Caco-2 (cell line): ENCODE results near the gene KRT25. TPM values are rescaled to one million over a fixed set of nuclear protein-coding genes. Genes with fewer than 3 reads are reported as not detected.

ENCODE experiments used
- BruUV-seq: library from RNA; stranded (reverse); fragments of 400-500 nt; replicated peaks from 2 replicates; lab custom pipeline; 2021; lab: Mats Ljungman, UMichigan
- CTCF ChIA-PET: fragments of 300-600 bp; sonication (Branson Sonifier 250); formaldehyde crosslinking; loops from one replicate; lab custom pipeline; 2022; ENCODE audit warnings: antibody characterized with exemption; lab: Charles Lee
- POLR2A ChIA-PET: fragments of 300-600 bp; sonication (Branson Sonifier 250); formaldehyde crosslinking; loops from one replicate; lab custom pipeline; 2022; ENCODE audit warnings: antibody characterized with exemption; lab: Charles Lee
- DNase-seq, 2 experiments: peaks; one replicate each; pipeline versions ENCODE4 v3.0.0 to v3.0.0-alpha.2; 2020 to 2022
- H3K27me3 ChIP-seq: replicated peaks from 2 replicates; pipeline ENCODE4 v1.6.0; 2011; ENCODE audit warnings: low read length; ENCODE audit not compliant: control insufficient read depth, insufficient read depth
- H3K36me3 ChIP-seq: 2 replicates; pipeline ENCODE4 v1.5.1; 2011; ENCODE audit warnings: low read length; ENCODE audit not compliant: control insufficient read depth, insufficient read depth
- H3K4me1 ChIP-seq: fragments of 250-450 bp; sonication (Bioruptor Pico); 2 replicates; pipeline ENCODE4 v1.5.1; 2020; ENCODE audit warnings: mild to moderate bottlenecking
- H3K4me3 ChIP-seq: 2 replicates; pipeline ENCODE4 v1.5.1; 2011; ENCODE audit warnings: low read depth, mild to moderate bottlenecking, control low read depth, low read length
- H3K9me3 ChIP-seq: fragments of 250-450 bp; sonication (Bioruptor Pico); 2 replicates; pipeline ENCODE4 v1.5.1; 2020; ENCODE audit warnings: mild to moderate bottlenecking, moderate library complexity
- H3K27ac Mint-ChIP-seq: one replicate; pipeline ENCODE4 v1.8.0; 2022; ENCODE audit warnings: mixed read lengths; ENCODE audit not compliant: unreplicated experiment
- H3K27me3 Mint-ChIP-seq: one replicate; pipeline ENCODE4 v1.8.0; 2022; ENCODE audit warnings: mixed read lengths; ENCODE audit not compliant: insufficient read depth, unreplicated experiment
- H3K36me3 Mint-ChIP-seq: one replicate; pipeline ENCODE4 v1.8.0; 2022; ENCODE audit warnings: mild to moderate bottlenecking, mixed read lengths; ENCODE audit not compliant: insufficient read depth, unreplicated experiment
- H3K4me1 Mint-ChIP-seq: one replicate; pipeline ENCODE4 v1.8.0; 2022; ENCODE audit warnings: low read depth, mixed read lengths; ENCODE audit not compliant: unreplicated experiment
- H3K4me3 Mint-ChIP-seq: one replicate; pipeline ENCODE4 v1.8.0; 2022; ENCODE audit warnings: mild to moderate bottlenecking, moderate library complexity, mixed read lengths; ENCODE audit not compliant: unreplicated experiment
- H3K9me3 Mint-ChIP-seq: one replicate; pipeline ENCODE4 v1.8.0; 2022; ENCODE audit warnings: mixed read lengths; ENCODE audit not compliant: unreplicated experiment
- intact Hi-C: fragments of 100-400 bp; cut with micrococcal nuclease; formaldehyde crosslinking; loops from one replicate; pipeline ENCODE4 v1.10.0; 2022; ENCODE audit not compliant: unreplicated experiment
- total RNA-seq: library from RNA; stranded (reverse); gene quantifications from 2 replicates; pipeline ENCODE4 v1.2.3, GENCODE V29; 2022
- TF ChIP-seq, protein P1 (sequence below), 2 experiments: fragments of 200-600 bp in 1 of 2; IDR thresholded peaks; 1 replicate in 1 of 2; 2 replicates in 1 of 2; pipeline versions ENCODE4 v1.5.1 to v1.8.0; 2011 to 2022; ENCODE audit warnings: antibody characterized with exemption in 1 of 2, control low read depth in 1 of 2, inconsistent platforms in 1 of 2, low read depth in 1 of 2, low read length in 1 of 2, mild to moderate bottlenecking in 1 of 2, moderate library complexity in 1 of 2; ENCODE audit not compliant: insufficient read depth in 1 of 2, severe bottlenecking in 1 of 2, unreplicated experiment in 1 of 2

Gene KRT25
- total RNA-seq, 1 experiment from 2014 or later, result not detected

DNA sequence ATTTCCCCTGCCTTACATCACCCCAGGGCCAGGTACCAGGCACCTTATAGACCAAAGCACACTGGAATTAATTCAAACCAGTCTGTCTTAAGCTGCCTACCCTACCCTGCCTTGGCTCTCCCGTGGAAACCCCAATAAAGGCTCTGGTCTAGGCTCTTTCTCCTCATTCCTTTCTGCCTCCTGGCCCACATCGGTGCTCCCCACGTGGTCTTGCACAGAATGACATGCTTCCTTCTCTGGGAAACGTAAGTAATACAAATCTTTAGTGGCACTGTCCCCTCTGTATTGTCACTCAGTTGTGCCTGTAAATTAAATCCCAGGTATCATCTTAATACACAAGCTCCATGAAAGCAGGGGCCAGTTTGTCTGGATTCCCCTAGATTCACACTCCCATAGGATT lies 16.6 kb downstream of the KRT25 start:
- Mint-ChIP-seq H3K27ac (no peak overlapping the region), H3K27me3 (peaks cover 16% of the 10 kb centered on the region), H3K36me3 (no peaks in the 10 kb centered on the region), H3K4me1 (no peaks in the 10 kb centered on the region), H3K4me3 (no peak overlapping the region), H3K9me3 (peaks cover 10% of the 10 kb centered on the region)
- H3K36me3 ChIP-seq, result no peaks in the 10 kb centered on the region
- peak in 1 of 2 experiments; percentile 8 for DNase-seq
- BruUV-seq, result no TSS peak
- H3K27me3 ChIP-seq, result no peaks in the 10 kb centered on the region; the same call in 1 of the 2 replicates
- ChIA-PET CTCF (no interaction called here), POLR2A (no interaction called here)
- H3K4me1 ChIP-seq, result no peaks in the 10 kb centered on the region
- H3K4me3 ChIP-seq, result no peak overlapping the region
- H3K9me3 ChIP-seq, result no peaks in the 10 kb centered on the region
- intact Hi-C loops, result no loop called here
- TF ChIP-seq, protein P1, sequence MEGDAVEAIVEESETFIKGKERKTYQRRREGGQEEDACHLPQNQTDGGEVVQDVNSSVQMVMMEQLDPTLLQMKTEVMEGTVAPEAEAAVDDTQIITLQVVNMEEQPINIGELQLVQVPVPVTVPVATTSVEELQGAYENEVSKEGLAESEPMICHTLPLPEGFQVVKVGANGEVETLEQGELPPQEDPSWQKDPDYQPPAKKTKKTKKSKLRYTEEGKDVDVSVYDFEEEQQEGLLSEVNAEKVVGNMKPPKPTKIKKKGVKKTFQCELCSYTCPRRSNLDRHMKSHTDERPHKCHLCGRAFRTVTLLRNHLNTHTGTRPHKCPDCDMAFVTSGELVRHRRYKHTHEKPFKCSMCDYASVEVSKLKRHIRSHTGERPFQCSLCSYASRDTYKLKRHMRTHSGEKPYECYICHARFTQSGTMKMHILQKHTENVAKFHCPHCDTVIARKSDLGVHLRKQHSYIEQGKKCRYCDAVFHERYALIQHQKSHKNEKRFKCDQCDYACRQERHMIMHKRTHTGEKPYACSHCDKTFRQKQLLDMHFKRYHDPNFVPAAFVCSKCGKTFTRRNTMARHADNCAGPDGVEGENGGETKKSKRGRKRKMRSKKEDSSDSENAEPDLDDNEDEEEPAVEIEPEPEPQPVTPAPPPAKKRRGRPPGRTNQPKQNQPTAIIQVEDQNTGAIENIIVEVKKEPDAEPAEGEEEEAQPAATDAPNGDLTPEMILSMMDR (IDR thresholded peaks at IDR 0.05; ENCODE audit: insufficient read depth in 1 of 2, low read depth in 1 of 2, low read length in 1 of 2, severe bottlenecking in 1 of 2, unreplicated experiment in 1 of 2), result no peak

DNA sequence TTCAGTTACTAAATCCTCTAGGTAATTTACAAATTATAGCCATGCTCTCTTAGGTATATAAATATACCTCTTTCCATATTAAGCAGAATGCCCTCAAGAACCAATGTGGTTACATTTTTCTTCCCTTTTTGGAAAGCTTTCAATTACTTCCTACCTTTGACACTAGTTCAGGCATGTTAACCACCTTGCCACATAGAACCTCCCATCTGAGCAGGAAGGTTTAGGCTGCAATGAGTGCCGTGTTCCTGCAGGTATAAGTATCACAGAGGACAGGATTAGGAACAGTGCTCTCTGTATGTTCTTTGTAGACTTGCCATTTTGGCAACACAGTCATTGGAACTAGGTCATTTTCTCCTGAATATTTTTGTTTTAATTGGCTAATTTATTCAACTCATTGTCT lies 20.1 kb downstream of the KRT25 start:
- no peak overlapping the region for H3K4me3 Mint-ChIP-seq
- DNase-seq, result no peak
- no peaks in the 10 kb centered on the region for H3K4me1 Mint-ChIP-seq
- intact Hi-C loops, result no loop called here
- no peaks in the 10 kb centered on the region for H3K36me3 ChIP-seq
- POLR2A ChIA-PET, result no interaction called here
- no TSS peak for BruUV-seq
- no peaks in the 10 kb centered on the region for H3K9me3 Mint-ChIP-seq
- peaks cover 24% of the 10 kb centered on the region for H3K27me3 Mint-ChIP-seq
- TF ChIP-seq, protein P1 (IDR thresholded peaks at IDR 0.05; ENCODE audit: insufficient read depth in 1 of 2, low read depth in 1 of 2, low read length in 1 of 2, severe bottlenecking in 1 of 2, unreplicated experiment in 1 of 2), result no peak
- no peaks in the 10 kb centered on the region for H3K9me3 ChIP-seq
- H3K4me3 ChIP-seq, result no peak overlapping the region
- no peaks in the 10 kb centered on the region for H3K4me1 ChIP-seq
- no peaks in the 10 kb centered on the region for H3K36me3 Mint-ChIP-seq
- no peak overlapping the region for H3K27ac Mint-ChIP-seq
- H3K27me3 ChIP-seq, result no peaks in the 10 kb centered on the region; the same call in 1 of the 2 replicates
- CTCF ChIA-PET, result no interaction called here

GRCh38 chr17:40734018-40734417 lies 21.1 kb downstream of the KRT25 start:
- H3K4me3 Mint-ChIP-seq, result no peak overlapping the region

More at GRCh38 chr17:40734018-40734417, 21.1 kb downstream of the KRT25 start:
- ChIA-PET CTCF (no interaction called here), POLR2A (no interaction called here)
- Histone ChIP-seq H3K36me3 (no peaks in the 10 kb centered on the region), H3K9me3 (no peaks in the 10 kb centered on the region), H3K4me1 (no peaks in the 10 kb centered on the region), H3K27me3 (no peaks in the 10 kb centered on the region; the same call in 1 of the 2 replicates), H3K4me3 (no peak overlapping the region)
- no peaks in the 10 kb centered on the region for H3K4me1 Mint-ChIP-seq
- TF ChIP-seq, protein P1 (IDR thresholded peaks at IDR 0.05; ENCODE audit: insufficient read depth in 1 of 2, low read depth in 1 of 2, low read length in 1 of 2, severe bottlenecking in 1 of 2, unreplicated experiment in 1 of 2), result no peak
- H3K27me3 Mint-ChIP-seq, result peaks cover 25% of the 10 kb centered on the region
- no peaks in the 10 kb centered on the region for H3K9me3 Mint-ChIP-seq
- BruUV-seq, result no TSS peak
- no peaks in the 10 kb centered on the region for H3K36me3 Mint-ChIP-seq
- intact Hi-C loops, result no loop called here
- no peak overlapping the region for H3K27ac Mint-ChIP-seq
- no peak for DNase-seq
